ENCODE data around the gene PITPNM3. TPM values are rescaled to one million over a fixed set of nuclear protein-coding genes. Genes with fewer than 3 reads are reported as not detected.

Gene PITPNM3
- total RNA-seq, 1 donor from 2014 or later = 0.72 TPM

DNA sequence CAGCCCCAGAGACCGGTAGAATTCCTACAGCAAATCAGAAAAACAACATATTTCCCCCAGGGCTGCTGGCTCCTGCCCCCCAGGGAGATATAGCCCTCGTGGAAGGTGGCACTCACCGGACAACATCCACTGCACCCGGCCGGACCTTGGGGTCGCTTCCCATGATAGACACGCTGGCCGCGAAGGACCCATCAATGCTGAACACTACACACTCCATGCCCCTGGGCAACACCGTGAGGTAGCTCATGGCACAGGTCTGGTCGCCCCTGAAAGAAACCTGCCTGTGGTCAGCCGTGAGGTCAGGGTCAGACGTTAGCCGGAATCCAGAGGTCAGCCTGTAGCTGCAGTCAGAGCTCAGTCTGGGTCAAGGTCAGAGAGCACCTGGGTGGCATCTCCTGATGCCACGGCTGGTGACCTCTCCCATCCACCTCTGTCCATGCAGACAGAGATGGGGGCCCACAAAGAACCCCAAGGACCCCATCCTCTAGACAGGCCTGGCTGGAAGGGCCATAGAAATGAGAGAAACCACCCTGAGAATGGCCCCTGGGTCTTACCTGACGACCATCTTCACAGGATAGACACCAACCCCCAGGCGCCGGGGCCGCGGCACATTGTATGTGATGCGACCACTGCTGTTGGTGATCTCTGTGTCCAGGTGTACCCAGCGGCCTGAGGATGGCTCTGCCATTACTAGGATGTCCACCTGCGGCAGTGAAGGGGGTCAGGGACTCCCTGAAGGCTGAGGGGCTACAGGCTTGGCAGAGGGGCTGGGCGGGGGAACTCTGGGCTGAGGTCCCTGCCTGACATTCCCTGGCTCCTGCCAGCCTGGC is 92.5 kb downstream of the PITPNM3 start:
- DNase-seq (ENCODE audit: low read depth) = no peak

- DNase-seq (ENCODE audit: low read depth) = no peak
These were observed 93.7 kb downstream of the PITPNM3 start for GRCh38 chr17:6462692-6463091.

GRCh38 chr17:6461792-6462524 is 94.4 kb downstream of the PITPNM3 start:
- DNase-seq (ENCODE audit: low read depth) = no peak

DNA sequence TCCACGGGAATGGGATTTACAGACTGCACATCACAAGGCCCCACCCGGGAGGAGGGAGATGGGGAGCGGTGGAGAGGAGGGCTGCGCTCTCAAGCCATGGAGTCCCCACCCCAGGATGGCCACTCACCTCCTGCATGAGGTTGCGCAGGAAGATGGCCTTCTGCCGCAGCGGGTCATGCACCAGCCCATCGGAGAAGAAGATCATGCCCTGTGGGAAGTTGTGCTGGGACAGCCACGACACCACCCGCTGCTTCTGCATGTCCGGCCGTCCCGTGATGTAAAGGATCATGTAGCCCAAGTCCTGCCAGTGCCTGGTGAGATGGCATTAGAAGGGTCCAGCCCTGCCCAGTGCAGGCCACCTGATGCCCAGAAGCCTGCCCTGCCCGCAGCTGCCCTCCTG is 95.1 kb downstream of the PITPNM3 start:
- DNase-seq (ENCODE audit: low read depth) = no peak

GRCh38 chr17:6460531-6461161 is 95.7 kb downstream of the PITPNM3 start:
- no peak for DNase-seq (ENCODE audit: low read depth)

DNA sequence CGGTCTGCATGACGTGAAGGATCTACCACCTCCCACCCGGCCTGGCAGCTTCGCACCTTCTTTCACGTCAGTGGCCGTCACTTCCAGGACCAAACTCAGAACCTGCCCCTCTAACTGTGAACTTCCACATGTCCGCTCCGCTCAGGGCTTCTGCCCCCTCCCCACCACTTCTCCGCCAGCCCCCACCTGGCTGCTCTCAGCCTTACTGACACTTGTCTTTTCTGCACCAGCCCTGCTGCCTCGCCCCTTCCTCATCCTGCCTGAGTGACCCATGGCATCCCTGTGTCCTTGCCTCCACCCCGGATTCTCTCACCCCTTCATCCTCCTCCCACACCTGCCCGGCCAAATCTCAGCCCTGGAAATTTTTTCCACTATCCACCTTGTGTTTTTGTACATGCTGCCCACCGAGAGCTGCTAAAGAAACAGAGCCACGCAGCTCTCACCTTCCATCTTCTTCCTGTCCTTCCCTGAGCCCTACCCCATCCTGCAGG is 97.8 kb downstream of the PITPNM3 start:
- no peak for DNase-seq (ENCODE audit: low read depth)

GRCh38 chr17:6457688-6458459 is 98.5 kb downstream of the PITPNM3 start:
- no peak for DNase-seq (ENCODE audit: low read depth)

DNA sequence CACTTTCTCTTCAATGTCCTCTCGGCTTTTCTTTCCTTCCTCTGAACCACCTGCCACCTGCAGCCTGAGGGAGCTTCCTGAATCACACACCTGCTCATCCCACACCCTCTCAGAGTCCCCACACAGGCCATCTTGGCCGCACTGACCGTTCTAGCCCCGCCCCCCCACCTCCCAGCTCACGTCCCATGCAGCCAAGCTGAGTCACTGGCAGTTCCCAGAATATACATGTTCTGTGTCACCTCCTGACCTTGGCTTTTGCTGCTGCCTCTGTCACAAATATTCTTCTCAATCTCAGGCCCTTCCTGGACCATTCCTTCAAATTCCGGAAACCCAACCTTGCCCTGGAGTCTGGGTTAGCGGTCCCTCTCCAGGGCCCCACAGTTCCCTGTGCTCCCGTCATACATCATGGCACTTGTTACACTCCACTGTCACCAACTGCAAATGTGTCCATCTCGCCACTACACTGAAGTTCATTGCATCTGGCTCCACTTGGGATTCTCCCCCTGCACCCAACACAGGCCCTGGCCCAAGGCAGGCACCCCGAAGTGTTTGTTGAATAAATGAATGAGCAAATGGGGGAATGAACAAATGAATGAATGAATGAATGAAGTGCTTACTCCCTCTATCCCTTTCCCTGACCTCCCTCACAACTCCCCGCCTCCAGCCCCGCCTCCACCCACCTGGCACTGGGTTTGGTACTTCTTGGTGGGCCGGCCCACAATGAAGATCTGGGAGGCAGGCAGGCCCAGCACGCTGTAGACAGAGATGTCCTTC is 99.3 kb downstream of the PITPNM3 start:
- DNase-seq (ENCODE audit: low read depth) = peak; percentile 64

- no peak for DNase-seq (ENCODE audit: low read depth)
These were observed 100.0 kb downstream of the PITPNM3 start for GRCh38 chr17:6456321-6456720.

GRCh38 chr17:6455321-6455705 is 101.0 kb downstream of the PITPNM3 start:
- DNase-seq (ENCODE audit: low read depth) = no peak

GRCh38 chr17:6454495-6455320 is 101.6 kb downstream of the PITPNM3 start:
- DNase-seq (ENCODE audit: low read depth) = peak; percentile 46

GRCh38 chr17:6453279-6454024 is 102.9 kb downstream of the PITPNM3 start:
- no peak for DNase-seq (ENCODE audit: low read depth)

DNA sequence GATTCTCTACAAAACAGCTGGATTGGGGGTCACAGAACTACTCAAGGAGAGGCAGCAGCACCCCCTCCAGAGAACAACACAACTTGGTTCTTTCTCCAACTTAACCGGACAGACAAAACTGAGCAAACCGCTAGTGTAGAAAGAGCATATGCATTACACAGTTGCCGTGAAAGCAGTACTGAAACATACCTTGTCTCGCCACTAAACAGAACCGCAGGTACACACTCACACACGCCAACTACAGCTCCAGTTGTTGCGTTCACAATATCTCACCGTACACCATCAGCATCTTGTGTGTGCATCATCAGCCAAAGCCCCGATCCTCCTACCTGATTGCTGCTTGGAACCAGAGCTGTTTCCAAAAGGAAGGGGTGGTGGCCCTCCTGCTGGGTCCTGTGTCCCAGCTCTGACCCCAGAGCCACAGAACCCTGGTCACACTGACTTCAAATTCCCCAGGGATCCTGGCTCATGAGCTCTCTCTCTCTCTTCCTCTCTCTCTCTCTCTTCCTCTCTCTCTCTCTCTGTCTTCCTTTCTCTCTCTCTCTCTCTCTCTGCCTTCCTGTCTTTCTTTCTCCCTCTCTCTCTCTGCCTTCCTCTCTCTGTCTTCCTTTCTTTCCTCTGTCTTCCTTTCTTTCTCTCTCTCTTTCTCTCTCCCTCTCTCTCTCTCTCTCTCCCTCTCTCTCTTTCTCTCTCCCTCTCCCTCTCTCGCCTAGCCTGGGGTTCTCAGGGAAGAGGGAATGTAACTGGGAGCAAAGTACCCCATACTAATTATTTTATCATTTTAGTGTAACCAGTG is 103.7 kb downstream of the PITPNM3 start:
- no peak for DNase-seq (ENCODE audit: low read depth)

DNA sequence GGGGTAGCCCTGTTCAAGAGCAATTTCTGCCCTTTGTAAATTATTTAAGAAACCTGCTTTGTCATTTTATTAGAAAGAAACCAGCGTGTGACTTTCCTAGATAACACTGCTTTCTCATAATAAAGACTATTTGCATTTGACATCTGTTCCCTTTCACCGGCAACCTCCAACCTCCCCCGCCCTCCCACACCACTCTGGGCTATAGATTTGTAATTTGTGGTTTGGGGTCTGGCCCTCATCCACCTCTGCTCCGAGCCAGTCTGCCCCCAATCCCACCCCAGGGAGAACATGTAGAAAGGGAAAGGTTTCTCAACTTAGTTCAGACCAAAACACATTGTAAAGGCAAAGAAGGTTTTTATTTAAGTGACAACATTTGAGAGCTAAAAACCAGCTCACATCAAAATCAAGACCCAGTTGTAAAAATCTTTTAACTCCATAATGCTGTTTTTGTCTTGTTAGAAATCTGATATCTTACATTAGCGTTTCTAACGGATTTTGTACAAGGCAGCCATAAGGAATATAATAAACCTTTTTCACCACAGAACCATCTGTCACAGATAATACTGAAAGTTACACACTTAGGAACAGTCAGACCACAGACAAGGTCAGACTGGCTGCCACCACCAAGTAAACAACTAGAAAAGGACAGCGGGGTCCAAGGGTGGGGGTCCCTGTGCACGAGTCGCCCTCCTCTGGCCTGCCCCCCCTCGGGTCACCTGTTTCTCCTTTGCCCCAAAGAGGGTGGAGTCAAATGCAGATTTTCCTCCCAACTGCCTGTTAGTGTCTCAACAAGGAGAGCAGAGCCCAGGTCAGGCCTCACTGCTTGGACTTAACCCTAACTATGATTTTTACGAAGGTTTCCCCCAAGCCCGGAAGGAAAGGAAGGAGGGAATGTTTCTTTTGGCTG is 105.2 kb downstream of the PITPNM3 start:
- DNase-seq (ENCODE audit: low read depth) = no peak

GRCh38 chr17:6449307-6449706 is 107.0 kb downstream of the PITPNM3 start:
- DNase-seq (ENCODE audit: low read depth) = no peak

DNA sequence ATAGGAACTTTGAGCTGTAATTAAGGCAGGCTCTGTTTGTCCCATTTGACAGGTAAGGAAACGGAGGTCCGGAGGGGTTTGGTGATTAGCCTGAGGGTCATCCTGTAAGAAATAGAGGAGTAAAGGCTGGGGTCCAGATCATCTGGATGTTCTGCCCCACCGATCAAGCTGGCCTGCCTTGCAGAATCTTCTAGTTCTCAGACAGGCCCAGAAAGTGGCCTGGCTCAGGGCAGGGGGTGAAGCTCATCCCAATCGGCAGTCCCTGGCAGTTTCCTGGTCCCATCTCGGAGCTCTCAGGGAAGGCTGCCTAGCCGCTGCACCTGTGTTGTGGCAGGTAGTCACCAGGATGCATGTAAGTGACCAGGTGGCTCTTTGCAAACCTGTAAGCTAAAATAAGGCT is 107.9 kb downstream of the PITPNM3 start:
- no peak for DNase-seq (ENCODE audit: low read depth)
